Smooth muscle cell of the coronary artery (primary cell): ENCODE measurements around the gene FGFR3. TPM values are rescaled to one million over a fixed set of nuclear protein-coding genes. Genes with fewer than 3 reads are reported as not detected.

ENCODE experiments used
- total RNA-seq: library from RNA; depleted of rRNA; stranded (reverse); fragments of >200 nt; gene quantifications from 2 replicates; pipeline ENCODE4 v1.2.3, GENCODE V29; 2014; ENCODE audit warnings: low replicate concordance

The FGFR3 gene
- 0.47 and 0.83 TPM in 2 replicates for total RNA-seq

GRCh38 chr4:1792832-1793495 is at the start of gene FGFR3:
FGFR3 (plus strand) TSS chr4:1793293; CDS start chr4:1793935, 642 bp downstream.

GRCh38 chr4:1856071-1856942 is 63.2 kb downstream of the FGFR3 start, which contains the start of gene LETM1:
LETM1 (minus strand) TSS chr4:1856156; CDS start chr4:1855950, 206 bp downstream.

Other genes with a start within 250 kb of the FGFR3 start
- gene FAM53A, start 109.0 kb upstream of the FGFR3 start, total RNA-seq = 0.23 and 1.5 TPM in 2 replicates
- gene SLBP, start 81.0 kb upstream of the FGFR3 start, total RNA-seq = 18.8 and 45.2 TPM in 2 replicates
- 33.8 and 37.2 TPM in 2 replicates for gene TMEM129, start 72.0 kb upstream of the FGFR3 start, total RNA-seq
- 1.8 and 7.1 TPM in 2 replicates for gene TACC3, start 71.8 kb upstream of the FGFR3 start, total RNA-seq
- gene LETM1, start 62.9 kb downstream of the FGFR3 start, total RNA-seq = 93.3 and 95.6 TPM in 2 replicates
- gene NSD2, start 78.1 kb downstream of the FGFR3 start, total RNA-seq = 25.9 and 30.6 TPM in 2 replicates
- 12.6 and 14.9 TPM in 2 replicates for gene NELFA, start 215.7 kb downstream of the FGFR3 start, total RNA-seq